Thyroid gland (tissue), 4 donors: ENCODE results near the gene UROC1. TPM values are rescaled to one million over a fixed set of nuclear protein-coding genes. Genes with fewer than 3 reads are reported as not detected.

Experiments used
- DNase-seq, 2 donors: peaks; one replicate each; pipeline ENCODE4 v3.0.0-alpha.2; 2019
- H3K27ac ChIP-seq, 3 donors: fragments of 200-600 bp; sonication (generic); 1 replicate in 2 of 3; 2 replicates in 1 of 3; pipeline ENCODE4 v1.5.1; 2016 to 2019; ENCODE audit warnings: mild to moderate bottlenecking in 1 of 3, moderate library complexity in 1 of 3
- H3K27me3 ChIP-seq: fragments of 200-600 bp; sonication (generic); one replicate; pipeline ENCODE4 v1.5.1; 2019
- H3K36me3 ChIP-seq, 2 donors: fragments of 200-600 bp; sonication (generic); one replicate each; pipeline ENCODE4 v1.5.1; 2016 to 2019
- H3K4me1 ChIP-seq, 2 donors: fragments of 200-600 bp; sonication (generic); one replicate each; pipeline ENCODE4 v1.5.1; 2017 to 2019
- H3K4me3 ChIP-seq, 3 donors: fragments of 200-600 bp; sonication (generic); replicated peaks in 1 of 3; 1 replicate in 2 of 3; 2 replicates in 1 of 3; pipeline ENCODE4 v1.5.1; 2016; ENCODE audit warnings: mild to moderate bottlenecking in 1 of 3
- H3K9me3 ChIP-seq: fragments of 200-600 bp; sonication (generic); one replicate; pipeline ENCODE4 v1.5.1; 2017
- CTCF ChIP-seq, 6 experiments: fragments of 200-600 bp in 3 of 6; fragments of 450-650 bp in 3 of 6; sonication (generic) in 3 of 6; IDR thresholded peaks; one replicate each; pipeline ENCODE4 v1.5.1; 2016 to 2019; ENCODE audit warnings: antibody characterized with exemption in 6 of 6, mild to moderate bottlenecking in 2 of 6, inconsistent platforms in 1 of 6, moderate library complexity in 1 of 6
- POLR2A ChIP-seq, 2 donors: fragments of 450-650 bp; IDR thresholded peaks; one replicate each; pipeline ENCODE4 v1.6.1; 2017; ENCODE audit warnings: antibody characterized with exemption in 2 of 2, mild to moderate bottlenecking in 2 of 2, moderate library complexity in 1 of 2
- WGBS, 2 donors: methylation state at CpG; one replicate each; pipeline ENCODE4 v1.1.5; 2017; 5-methylcytosine and 5-hydroxymethylcytosine counted together
- intact Hi-C: fragments of 100-400 bp; cut with DNase I; formaldehyde crosslinking; loops from one replicate; pipeline ENCODE4 v1.15.1; 2023
- total RNA-seq, 4 donors: library from RNA; depleted of rRNA; stranded (reverse); fragments of >200 nt; gene quantifications; one replicate each; pipeline ENCODE4 v1.2.3, GENCODE V29; 2016

UROC1 gene
- total RNA-seq, 4 donors from 2014 or later = not detected

GRCh38 chr3:126451511-126451910 is 66.1 kb downstream of the UROC1 start:
- no peak for DNase-seq
- no peak overlapping the region for H3K4me3 ChIP-seq
- no peaks in the 10 kb centered on the region for H3K4me1 ChIP-seq
- no peaks in the 10 kb centered on the region for H3K27me3 ChIP-seq
- 93 to 95% methylated on average over 12 of the region's 12 CpGs for WGBS, 2 donors
- no peak for TF ChIP-seq POLR2A (IDR thresholded peaks at IDR 0.05)
- TF ChIP-seq CTCF (IDR thresholded peaks at IDR 0.05) = no peak
- intact Hi-C loops = no loop called here
- H3K36me3 ChIP-seq = peaks cover 14 to 24% of the 10 kb centered on the region in 2 donors
- H3K9me3 ChIP-seq = no peaks in the 10 kb centered on the region
- no peak overlapping the region for H3K27ac ChIP-seq

GRCh38 chr3:126450744-126451143 is 66.8 kb downstream of the UROC1 start:
- intact Hi-C loops = no loop called here
- H3K4me1 ChIP-seq = no peaks in the 10 kb centered on the region
- H3K9me3 ChIP-seq = no peaks in the 10 kb centered on the region
- H3K36me3 ChIP-seq = peaks cover 14 to 24% of the 10 kb centered on the region in 2 donors
- WGBS, 2 donors = 96 to 97% methylated on average over 3 of the region's 3 CpGs
- H3K27ac ChIP-seq = no peak overlapping the region
- no peak for TF ChIP-seq CTCF (IDR thresholded peaks at IDR 0.05)
- no peak for TF ChIP-seq POLR2A (IDR thresholded peaks at IDR 0.05)
- no peak overlapping the region for H3K4me3 ChIP-seq
- no peaks in the 10 kb centered on the region for H3K27me3 ChIP-seq
- no peak for DNase-seq

GRCh38 chr3:126450219-126450618 is 67.4 kb downstream of the UROC1 start:
- DNase-seq = no peak
- intact Hi-C loops = no loop called here

GRCh38 chr3:126449621-126450051 is 67.9 kb downstream of the UROC1 start:
- 87 to 89% methylated on average over 11 of the region's 11 CpGs for WGBS, 2 donors
- DNase-seq = no peak
- Histone ChIP-seq H3K27ac (no peak overlapping the region), H3K4me3 (no peak overlapping the region), H3K9me3 (no peaks in the 10 kb centered on the region), H3K4me1 (no peaks in the 10 kb centered on the region), H3K27me3 (no peaks in the 10 kb centered on the region), H3K36me3 (peaks cover 14 to 24% of the 10 kb centered on the region in 2 donors)
- intact Hi-C loops = no loop called here
- TF ChIP-seq POLR2A (IDR thresholded peaks at IDR 0.05) (no peak), CTCF (IDR thresholded peaks at IDR 0.05) (no peak)

More at GRCh38 chr3:126450219-126450618, 67.4 kb downstream of the UROC1 start:
- Histone ChIP-seq H3K4me3 (no peak overlapping the region), H3K9me3 (no peaks in the 10 kb centered on the region), H3K27ac (no peak overlapping the region), H3K36me3 (peaks cover 14 to 24% of the 10 kb centered on the region in 2 donors), H3K27me3 (no peaks in the 10 kb centered on the region), H3K4me1 (no peaks in the 10 kb centered on the region)
- WGBS, 2 donors = 82 to 84% methylated on average over 9 of the region's 9 CpGs
- TF ChIP-seq CTCF (IDR thresholded peaks at IDR 0.05) (no peak), POLR2A (IDR thresholded peaks at IDR 0.05) (no peak)

GRCh38 chr3:126448893-126449180 is 68.7 kb downstream of the UROC1 start:
- Histone ChIP-seq H3K4me3 (no peak overlapping the region), H3K27ac (no peak overlapping the region), H3K27me3 (no peaks in the 10 kb centered on the region), H3K9me3 (no peaks in the 10 kb centered on the region), H3K36me3 (peaks cover 14 to 24% of the 10 kb centered on the region in 2 donors), H3K4me1 (no peaks in the 10 kb centered on the region)
- TF ChIP-seq CTCF (IDR thresholded peaks at IDR 0.05) = no peak
- no peak for TF ChIP-seq POLR2A (IDR thresholded peaks at IDR 0.05)
- intact Hi-C loops = no loop called here
- WGBS, 2 donors = 86 to 93% methylated on average over 8 of the region's 8 CpGs
- no peak for DNase-seq
